HG03060 (cell line): Measurements from ENCODE around the gene EVL.

Experiments used
- ATAC-seq: cut with Tn5 transposase; IDR thresholded peaks from one replicate; pipeline ENCODE4 v1.9.1; 2021; ENCODE audit warnings: low read depth, moderate number of reproducible peaks; ENCODE audit not compliant: unreplicated experiment

The EVL gene

GRCh38 chr14:100192250-100192671, 127.0 kb downstream of the EVL start:
- ATAC-seq, result no peak

DNA sequence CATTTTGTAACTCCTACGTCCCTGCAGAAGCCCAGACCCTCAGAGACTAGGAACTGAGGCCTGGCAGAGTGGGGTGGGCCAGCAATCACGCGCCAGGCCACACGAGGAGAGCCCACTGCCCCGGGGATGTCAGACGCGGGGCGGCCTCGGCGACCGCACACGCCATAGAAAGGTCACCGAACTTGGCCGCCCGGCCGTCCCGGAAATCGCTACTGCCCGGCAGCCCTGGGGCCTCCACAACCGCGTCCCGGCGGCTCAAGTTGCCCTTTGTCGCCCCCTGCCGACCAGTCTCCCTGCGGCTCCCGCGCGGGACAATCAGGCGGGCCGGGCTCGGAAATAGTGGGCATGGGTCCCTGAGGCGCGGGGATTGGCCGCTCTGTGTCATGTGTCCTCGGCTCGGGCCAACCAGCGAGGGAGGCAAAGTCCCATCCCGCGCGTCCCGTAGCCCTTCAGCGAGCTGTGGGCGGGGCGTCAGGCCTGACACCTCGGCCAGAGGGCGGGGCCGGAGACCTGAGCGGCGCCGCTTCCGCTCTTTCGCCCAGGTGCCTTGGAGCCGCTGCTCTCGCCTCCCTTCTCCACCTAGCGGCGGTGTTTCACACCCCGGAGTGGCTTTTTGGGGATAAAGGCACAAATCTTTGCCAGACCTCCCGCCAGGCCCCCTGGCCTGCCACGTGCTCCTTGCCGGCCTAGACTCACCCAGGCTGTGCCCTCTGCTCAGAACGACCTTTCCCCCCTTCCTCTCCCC, 127.6 kb downstream of the EVL start:
- ATAC-seq, result peak; percentile 98
